Stromal cell of bone marrow (primary cell): ENCODE measurements around the gene CAMK1D.
A peak's percentile ranks its signal among the peaks of the same experiment; 100 is the strongest.
"Not testable (repeated sequence)": the region's sequence is repeated elsewhere in the genome, so short reads cannot be mapped to it uniquely, and the experiment has no call there.

ENCODE experiments used
- DNase-seq: peaks from one replicate; pipeline ENCODE4 v3.0.0-alpha.2; 2012; ENCODE audit warnings: low read depth

CAMK1D gene

DNA sequence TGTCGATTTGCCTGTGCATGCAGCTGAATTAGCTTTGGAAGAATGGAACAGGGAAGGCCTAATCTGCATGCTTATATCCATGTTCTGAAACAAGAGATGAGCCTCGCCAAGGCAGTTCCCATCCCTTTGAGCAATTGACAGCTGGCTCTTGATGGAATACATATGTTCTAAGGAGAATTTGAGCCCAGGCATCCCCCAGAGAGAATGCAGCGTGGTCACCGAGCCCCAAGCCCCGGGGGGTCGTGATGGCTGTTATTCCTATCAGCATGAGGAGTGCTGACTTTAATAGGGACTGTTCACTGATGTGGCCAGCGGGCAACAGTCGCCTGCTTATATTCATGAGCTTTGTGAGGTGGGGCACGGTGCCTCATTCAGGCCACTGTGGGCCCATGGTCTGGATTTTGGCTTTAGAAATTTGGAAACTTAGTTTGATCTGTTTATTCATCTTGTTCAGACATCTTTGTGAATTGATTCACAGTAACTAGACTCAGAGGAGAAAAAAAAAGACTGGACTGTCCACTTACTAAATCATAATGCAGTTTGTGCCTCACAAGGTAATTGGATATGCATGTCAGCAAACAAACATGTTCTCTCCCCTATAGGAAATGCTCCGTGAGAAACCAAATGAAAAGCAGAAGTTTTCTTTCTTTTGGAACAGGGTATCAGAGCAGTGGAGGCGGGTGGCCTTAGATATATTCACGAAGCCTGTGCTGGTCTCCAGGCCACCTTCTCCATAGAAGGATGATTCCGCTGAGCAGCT lies 447.2 kb downstream of the CAMK1D start:
- DNase-seq = no peak

DNA sequence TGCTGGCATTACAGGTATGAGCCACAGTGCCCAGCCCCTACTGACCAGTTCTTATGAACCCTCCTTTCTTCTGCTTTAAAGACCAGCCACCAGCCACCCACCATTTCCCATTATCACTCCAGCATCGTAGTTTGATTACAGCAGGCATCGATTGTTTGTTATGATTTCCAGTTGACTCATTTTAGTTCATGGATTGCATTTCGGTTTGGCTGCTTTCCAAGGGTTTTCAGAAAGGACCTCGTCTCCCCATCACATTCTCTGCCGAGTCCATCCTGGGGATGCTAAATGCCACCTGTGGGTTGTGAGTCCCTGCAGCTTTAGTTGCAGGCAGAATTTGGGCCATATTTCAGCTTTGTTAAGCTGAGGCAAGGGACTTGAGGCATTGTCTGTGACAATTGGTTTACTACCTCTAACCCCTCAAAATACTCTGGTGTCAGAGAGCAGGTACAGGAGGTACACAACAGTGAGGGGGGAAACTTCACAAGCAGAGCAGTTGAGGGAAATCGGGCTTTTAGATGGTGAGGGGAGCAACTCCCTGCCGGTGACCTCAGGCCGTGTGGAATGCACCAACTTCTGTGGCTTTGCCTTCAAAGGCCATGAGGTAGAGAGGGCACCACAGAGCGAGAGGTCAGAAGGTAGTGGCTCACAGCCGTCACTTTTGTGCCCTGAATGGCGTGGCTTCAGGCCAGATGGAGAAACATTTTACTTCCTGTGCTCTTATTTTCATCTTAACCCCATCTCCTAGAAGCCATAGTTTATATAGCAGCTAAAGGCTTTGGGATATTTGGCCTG lies 448.3 kb downstream of the CAMK1D start:
- DNase-seq = no peak

DNA sequence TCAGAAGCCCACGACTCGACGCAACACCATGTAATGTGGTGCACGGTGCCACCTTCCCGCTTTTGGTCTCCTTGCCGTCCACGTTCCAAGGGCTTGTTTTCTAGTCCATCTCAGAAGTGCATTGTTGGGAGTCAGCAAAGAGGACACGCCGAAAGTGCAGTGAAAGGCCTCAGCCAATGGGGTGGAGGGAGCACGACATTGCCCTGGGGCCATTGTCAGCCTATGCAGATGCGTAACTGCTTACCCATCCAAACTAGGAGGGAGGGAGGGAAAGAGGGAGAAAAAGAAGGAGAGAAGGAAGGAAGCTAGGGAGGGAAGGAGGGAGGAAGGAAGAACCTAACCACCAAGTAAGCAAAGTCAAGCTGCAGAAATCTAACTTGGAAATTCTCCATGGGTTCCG lies 449.8 kb downstream of the CAMK1D start:
- DNase-seq = no peak

GRCh38 chr10:12799714-12800113 lies 450.4 kb downstream of the CAMK1D start:
- DNase-seq = no peak

DNA sequence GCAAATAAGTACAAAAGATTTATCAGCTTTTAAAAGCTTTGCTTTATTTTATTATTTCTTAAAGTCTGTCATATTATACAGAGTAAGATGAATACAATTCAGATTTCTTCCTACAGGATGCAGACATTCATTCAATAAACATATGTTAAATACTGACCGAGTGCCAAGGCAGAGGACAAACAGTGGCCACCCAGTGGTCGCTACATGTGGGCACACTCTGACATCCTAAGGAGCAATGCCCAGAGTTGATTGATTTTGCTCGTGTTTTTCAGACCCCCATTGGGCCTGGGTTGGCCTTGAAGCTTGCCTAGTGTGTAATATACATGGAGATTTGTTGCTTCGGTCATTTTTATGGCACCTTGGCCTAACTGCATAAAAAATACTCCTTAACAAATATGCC lies 451.0 kb downstream of the CAMK1D start:
- no peak for DNase-seq

GRCh38 chr10:12801214-12802087 lies 452.1 kb downstream of the CAMK1D start:
- no peak for DNase-seq

GRCh38 chr10:12803776-12804175 lies 454.4 kb downstream of the CAMK1D start:
- DNase-seq = no peak

GRCh38 chr10:12806228-12807095 lies 457.1 kb downstream of the CAMK1D start:
- no peak for DNase-seq

DNA sequence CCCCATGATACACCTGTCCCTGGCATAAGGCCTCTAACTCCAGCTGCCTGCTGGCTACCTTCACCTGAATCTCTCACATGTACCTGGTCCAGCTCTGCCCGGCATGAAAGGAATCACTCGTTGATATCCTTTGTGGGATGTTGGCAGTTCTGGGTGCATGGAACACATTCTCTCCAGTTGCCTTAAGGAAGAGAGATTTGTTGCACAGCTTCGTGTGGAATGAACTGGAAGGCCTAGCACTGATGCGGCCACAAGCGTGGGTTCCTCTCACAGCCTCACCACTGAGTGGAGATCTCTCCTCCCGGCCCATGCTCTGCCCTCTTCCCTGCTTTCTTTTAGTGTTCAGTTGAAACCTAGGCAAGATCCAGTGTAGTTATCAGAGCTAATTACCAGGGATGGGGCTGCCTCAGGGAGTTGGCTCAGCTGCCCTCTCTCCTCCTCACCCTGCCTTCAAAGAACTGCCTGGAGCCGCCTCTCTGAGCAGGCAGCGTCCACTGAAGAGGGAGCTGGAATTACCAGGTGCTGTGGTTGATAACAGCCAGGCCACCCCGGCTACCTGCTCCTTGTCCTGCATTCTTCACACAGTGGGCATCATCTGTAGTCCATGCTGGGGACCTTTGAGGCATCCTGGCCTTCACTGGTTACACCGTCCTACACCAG lies 457.9 kb downstream of the CAMK1D start:
- no peak for DNase-seq

DNA sequence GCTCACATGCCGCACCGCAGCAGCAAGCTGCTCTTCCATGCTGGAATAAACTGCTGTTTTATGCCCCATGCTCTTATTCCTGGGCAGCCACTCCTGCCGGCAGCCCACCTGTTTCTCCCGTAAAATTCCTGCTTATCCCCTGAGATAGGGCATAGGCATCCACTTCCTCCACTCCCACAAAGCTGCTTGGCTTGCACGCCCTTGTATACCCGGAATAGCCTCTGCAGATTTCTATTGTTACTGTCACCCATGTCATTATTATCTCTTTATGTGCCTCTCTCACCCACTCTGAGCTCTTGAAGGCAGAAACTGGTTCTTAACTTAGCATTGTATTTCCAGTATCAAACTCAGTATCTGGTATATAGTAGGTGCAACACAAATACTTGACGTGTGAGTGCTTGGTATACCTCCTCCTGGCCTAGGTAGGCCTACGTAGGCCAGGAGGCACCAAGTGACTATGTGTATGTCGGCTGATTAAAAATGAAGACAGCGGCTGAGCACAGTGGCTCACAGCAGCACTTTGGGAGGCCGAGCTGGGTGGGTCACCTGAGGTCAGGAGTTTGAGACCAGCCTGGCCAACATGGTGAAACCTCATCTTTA lies 458.8 kb downstream of the CAMK1D start:
- no peak for DNase-seq

- not testable (repeated sequence) for DNase-seq
Measured at GRCh38 chr10:12810046-12810445, 460.7 kb downstream of the CAMK1D start.

- peak; percentile 10 for DNase-seq
Measured at GRCh38 chr10:12811826-12812225, 462.5 kb downstream of the CAMK1D start.

GRCh38 chr10:12812571-12812970 lies 463.2 kb downstream of the CAMK1D start:
- no peak for DNase-seq

- no peak for DNase-seq
Measured at GRCh38 chr10:12814166-12814565, 464.8 kb downstream of the CAMK1D start.

- DNase-seq = no peak
Measured at GRCh38 chr10:12819071-12819470, 469.7 kb downstream of the CAMK1D start.

- no peak for DNase-seq
Measured at GRCh38 chr10:12819656-12820055, 470.3 kb downstream of the CAMK1D start.

DNA sequence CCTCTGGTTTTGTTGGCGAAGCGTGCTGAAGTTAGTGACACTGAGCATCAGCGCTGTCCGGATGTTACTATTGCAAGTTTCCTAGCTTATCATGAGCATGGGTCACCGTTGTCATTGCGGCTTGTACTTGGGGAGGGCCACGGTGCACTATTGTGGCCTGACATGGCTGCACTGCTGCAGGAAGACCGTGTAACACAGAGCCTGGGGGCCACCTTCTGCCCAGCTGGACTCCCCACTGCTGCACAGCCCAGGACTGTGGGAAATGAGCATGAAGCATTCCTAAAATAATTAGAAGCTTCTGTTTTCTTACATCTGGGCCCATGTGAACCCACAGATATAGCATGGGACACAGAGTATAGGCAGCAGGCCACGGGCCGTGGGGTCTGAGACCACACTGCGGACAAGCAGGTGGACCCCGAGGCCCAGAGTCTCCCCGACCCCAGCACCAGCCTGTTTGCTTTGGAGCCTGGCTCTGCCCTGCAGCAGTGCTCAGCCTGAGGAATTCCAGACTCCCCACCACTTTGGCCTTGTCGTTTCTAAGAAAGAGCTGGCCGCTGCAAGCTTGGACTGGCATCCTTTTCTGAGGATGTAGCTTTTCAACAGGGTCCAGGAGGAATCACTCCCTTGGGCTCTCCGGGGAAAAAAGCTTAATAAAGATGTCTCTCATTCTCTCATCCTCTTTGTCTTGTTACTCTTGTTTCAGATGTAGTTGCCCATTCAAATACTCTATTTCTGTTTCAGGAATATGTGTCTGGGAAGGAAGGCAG lies 473.0 kb downstream of the CAMK1D start:
- no peak for DNase-seq

GRCh38 chr10:12822893-12823170 lies 473.5 kb downstream of the CAMK1D start:
- DNase-seq = no peak

DNA sequence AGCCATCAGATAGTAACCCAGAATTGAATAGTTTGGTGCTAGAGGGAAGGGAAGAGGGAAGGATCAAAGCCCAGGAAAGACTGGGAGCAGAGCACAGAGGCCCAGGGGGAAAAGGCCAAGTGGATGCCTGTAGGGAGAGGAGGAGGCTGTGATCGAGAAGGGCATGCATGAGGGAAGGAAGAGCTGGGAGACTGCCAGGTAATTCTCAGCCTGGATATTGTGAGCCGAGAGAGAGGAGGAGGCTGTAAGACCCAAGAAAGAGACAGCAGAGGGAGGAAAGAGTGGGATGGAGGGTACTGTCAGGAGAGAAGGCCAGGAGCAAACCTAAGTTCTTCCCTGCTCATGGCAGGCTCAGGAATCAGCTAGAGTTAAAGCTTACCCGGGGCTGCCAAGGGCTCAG lies 474.0 kb downstream of the CAMK1D start:
- DNase-seq = no peak

DNA sequence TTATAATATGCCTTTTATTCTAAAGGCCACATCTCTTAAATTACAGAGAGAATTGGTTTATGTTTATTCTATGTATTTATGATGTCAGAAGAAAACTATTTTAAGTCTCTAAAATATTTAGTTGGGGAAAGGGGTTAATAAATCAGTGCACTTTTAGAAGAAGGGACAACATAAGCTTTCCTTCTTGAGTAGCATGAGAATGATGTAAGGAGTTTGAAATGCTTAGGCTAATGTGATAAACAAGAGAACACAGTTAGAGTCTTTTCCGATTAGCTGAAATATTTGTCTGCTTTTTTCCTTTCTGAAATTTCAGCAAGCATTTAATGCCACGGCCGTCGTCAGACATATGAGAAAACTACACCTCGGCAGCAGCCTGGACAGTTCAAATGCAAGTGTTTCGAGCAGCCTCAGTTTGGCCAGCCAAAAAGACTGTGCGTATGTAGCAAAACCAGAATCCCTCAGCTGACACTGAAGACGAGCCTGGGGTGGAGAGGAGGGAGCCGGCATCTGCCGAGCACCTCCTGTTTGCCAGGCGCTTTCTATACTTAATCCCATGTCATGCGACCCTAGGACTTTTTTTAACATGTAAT lies 476.0 kb downstream of the CAMK1D start:
- DNase-seq = no peak
